ENCODE data around the gene TNFSF13.

TNFSF13 gene, protein sequence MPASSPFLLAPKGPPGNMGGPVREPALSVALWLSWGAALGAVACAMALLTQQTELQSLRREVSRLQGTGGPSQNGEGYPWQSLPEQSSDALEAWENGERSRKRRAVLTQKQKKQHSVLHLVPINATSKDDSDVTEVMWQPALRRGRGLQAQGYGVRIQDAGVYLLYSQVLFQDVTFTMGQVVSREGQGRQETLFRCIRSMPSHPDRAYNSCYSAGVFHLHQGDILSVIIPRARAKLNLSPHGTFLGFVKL

GRCh38 chr17:7558544-7559319, at the start of gene TNFSF13:
Gene TNFSF13 (plus strand): TSS chr17:7558750. CDS start chr17:7559040, 290 bp downstream.
- TF ChIP-seq, protein P1, sequence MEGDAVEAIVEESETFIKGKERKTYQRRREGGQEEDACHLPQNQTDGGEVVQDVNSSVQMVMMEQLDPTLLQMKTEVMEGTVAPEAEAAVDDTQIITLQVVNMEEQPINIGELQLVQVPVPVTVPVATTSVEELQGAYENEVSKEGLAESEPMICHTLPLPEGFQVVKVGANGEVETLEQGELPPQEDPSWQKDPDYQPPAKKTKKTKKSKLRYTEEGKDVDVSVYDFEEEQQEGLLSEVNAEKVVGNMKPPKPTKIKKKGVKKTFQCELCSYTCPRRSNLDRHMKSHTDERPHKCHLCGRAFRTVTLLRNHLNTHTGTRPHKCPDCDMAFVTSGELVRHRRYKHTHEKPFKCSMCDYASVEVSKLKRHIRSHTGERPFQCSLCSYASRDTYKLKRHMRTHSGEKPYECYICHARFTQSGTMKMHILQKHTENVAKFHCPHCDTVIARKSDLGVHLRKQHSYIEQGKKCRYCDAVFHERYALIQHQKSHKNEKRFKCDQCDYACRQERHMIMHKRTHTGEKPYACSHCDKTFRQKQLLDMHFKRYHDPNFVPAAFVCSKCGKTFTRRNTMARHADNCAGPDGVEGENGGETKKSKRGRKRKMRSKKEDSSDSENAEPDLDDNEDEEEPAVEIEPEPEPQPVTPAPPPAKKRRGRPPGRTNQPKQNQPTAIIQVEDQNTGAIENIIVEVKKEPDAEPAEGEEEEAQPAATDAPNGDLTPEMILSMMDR (IDR thresholded peaks at IDR 0.05) = no peak
- no peaks in the 10 kb centered on the region for H3K36me3 ChIP-seq (ENCODE audit: control insufficient read depth, insufficient read depth, low read length)
- H3K4me1 ChIP-seq = peaks cover 31% of the 10 kb centered on the region
- peak within 1 kb of the TSS; percentile 96 for H3K27ac ChIP-seq
- H3K79me2 ChIP-seq = peaks cover 16% of the 10 kb centered on the region
- peak within 1 kb of the TSS; percentile 99 for H3K4me2 ChIP-seq (ENCODE audit: low read length)
- peak within 1 kb of the TSS; percentile 87 for H3K4me3 ChIP-seq (ENCODE audit: low read depth, low read length)
- H2AFZ ChIP-seq = peak within 1 kb of the TSS; percentile 93
- H3K9ac ChIP-seq = peak within 1 kb of the TSS; percentile 89
- H3K27me3 ChIP-seq (ENCODE audit: control insufficient read depth, insufficient read depth, low read length) = no peaks in the 10 kb centered on the region
- no peaks in the 10 kb centered on the region for H3K9me3 ChIP-seq (ENCODE audit: control insufficient read depth, low read length)

- no peak overlapping the region for H3K9ac ChIP-seq
- H3K27ac ChIP-seq = no peak overlapping the region
- H3K4me2 ChIP-seq (ENCODE audit: low read length) = no peak overlapping the region
- no peak overlapping the region for H3K4me3 ChIP-seq (ENCODE audit: low read depth, low read length)
- no peaks in the 10 kb centered on the region for H3K79me2 ChIP-seq
- TF ChIP-seq, protein P1 (IDR thresholded peaks at IDR 0.05) = no peak
- no peaks in the 10 kb centered on the region for H3K27me3 ChIP-seq (ENCODE audit: control insufficient read depth, insufficient read depth, low read length)
- H3K36me3 ChIP-seq (ENCODE audit: control insufficient read depth, insufficient read depth, low read length) = no peaks in the 10 kb centered on the region
- H2AFZ ChIP-seq = no peak overlapping the region
- no peaks in the 10 kb centered on the region for H3K9me3 ChIP-seq (ENCODE audit: control insufficient read depth, low read length)
- no peaks in the 10 kb centered on the region for H3K4me1 ChIP-seq
Observed at GRCh38 chr17:7508846-7509245, 49.7 kb upstream of the TNFSF13 start.

- Histone ChIP-seq H3K9ac (no peak overlapping the region), H3K4me1 (no peaks in the 10 kb centered on the region), H3K4me3 (ENCODE audit: low read depth, low read length) (no peak overlapping the region), H3K79me2 (no peaks in the 10 kb centered on the region), H2AFZ (no peak overlapping the region), H3K4me2 (ENCODE audit: low read length) (no peak overlapping the region), H3K27ac (no peak overlapping the region), H3K9me3 (ENCODE audit: control insufficient read depth, low read length) (no peaks in the 10 kb centered on the region), H3K27me3 (ENCODE audit: control insufficient read depth, insufficient read depth, low read length) (no peaks in the 10 kb centered on the region), H3K36me3 (ENCODE audit: control insufficient read depth, insufficient read depth, low read length) (no peaks in the 10 kb centered on the region)
- TF ChIP-seq, protein P1 (IDR thresholded peaks at IDR 0.05) = no peak
Observed at GRCh38 chr17:7509937-7510336, 48.6 kb upstream of the TNFSF13 start.

DNA sequence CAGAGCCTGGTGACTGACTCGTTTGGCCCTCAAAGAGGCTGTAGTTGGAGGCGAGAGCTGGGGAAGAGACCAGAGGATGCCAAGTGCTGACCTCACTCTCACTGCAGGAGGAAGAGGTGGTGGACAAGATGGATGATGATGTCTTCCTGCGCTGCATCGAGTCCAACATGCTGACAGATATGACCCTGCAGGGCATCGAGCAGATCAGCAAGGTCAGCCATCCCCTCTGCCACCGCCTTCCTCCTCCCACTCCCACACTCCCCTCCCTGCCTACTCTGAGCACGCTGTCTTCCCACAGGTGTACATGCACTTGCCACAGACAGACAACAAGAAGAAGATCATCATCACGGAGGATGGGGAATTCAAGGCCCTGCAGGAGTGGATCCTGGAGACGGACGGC, 47.4 kb upstream of the TNFSF13 start:
- no peaks in the 10 kb centered on the region for H3K79me2 ChIP-seq
- no peaks in the 10 kb centered on the region for H3K9me3 ChIP-seq (ENCODE audit: control insufficient read depth, low read length)
- no peaks in the 10 kb centered on the region for H3K4me1 ChIP-seq
- TF ChIP-seq, protein P1 (IDR thresholded peaks at IDR 0.05) = no peak
- no peak overlapping the region for H3K4me2 ChIP-seq (ENCODE audit: low read length)
- H3K9ac ChIP-seq = no peak overlapping the region
- no peaks in the 10 kb centered on the region for H3K36me3 ChIP-seq (ENCODE audit: control insufficient read depth, insufficient read depth, low read length)
- H3K27me3 ChIP-seq (ENCODE audit: control insufficient read depth, insufficient read depth, low read length) = no peaks in the 10 kb centered on the region
- no peak overlapping the region for H2AFZ ChIP-seq
- H3K4me3 ChIP-seq (ENCODE audit: low read depth, low read length) = no peak overlapping the region
- no peak overlapping the region for H3K27ac ChIP-seq

Measured in parathyroid adenoma (tissue), 2 donors.